Measurements from ENCODE around the gene ABCC1.

ABCC1 gene

GRCh38 chr16:16140537-16140936 lies 191.1 kb downstream of the ABCC1 start:
- H3K4me3 ChIP-seq (ENCODE audit: low read depth, low read length): no peak overlapping the region
- no peak for DNase-seq (ENCODE audit: low read depth)
- TF ChIP-seq CTCF (IDR thresholded peaks at IDR 0.05; ENCODE audit: control insufficient read depth, extremely low read depth, insufficient read depth): no peak

GRCh38 chr16:16141141-16141540 lies 191.7 kb downstream of the ABCC1 start:
- TF ChIP-seq CTCF (IDR thresholded peaks at IDR 0.05; ENCODE audit: control insufficient read depth, extremely low read depth, insufficient read depth): no peak
- DNase-seq (ENCODE audit: low read depth): no peak
- no peak overlapping the region for H3K4me3 ChIP-seq (ENCODE audit: low read depth, low read length)

- TF ChIP-seq CTCF (IDR thresholded peaks at IDR 0.05; ENCODE audit: control insufficient read depth, extremely low read depth, insufficient read depth): no peak
- no peak for DNase-seq (ENCODE audit: low read depth)
- no peak overlapping the region for H3K4me3 ChIP-seq (ENCODE audit: low read depth, low read length)
Measured at GRCh38 chr16:16141784-16142396, 192.5 kb downstream of the ABCC1 start.

- TF ChIP-seq CTCF (IDR thresholded peaks at IDR 0.05; ENCODE audit: control insufficient read depth, extremely low read depth, insufficient read depth): peak; percentile 44
- no peak for DNase-seq (ENCODE audit: low read depth)
- no peak overlapping the region for H3K4me3 ChIP-seq (ENCODE audit: low read depth, low read length)
Measured at GRCh38 chr16:16143038-16143763, 193.8 kb downstream of the ABCC1 start.

GRCh38 chr16:16143931-16144330 lies 194.5 kb downstream of the ABCC1 start:
- DNase-seq (ENCODE audit: low read depth): no peak
- H3K4me3 ChIP-seq (ENCODE audit: low read depth, low read length): no peak overlapping the region
- TF ChIP-seq CTCF (IDR thresholded peaks at IDR 0.05; ENCODE audit: control insufficient read depth, extremely low read depth, insufficient read depth): no peak

GRCh38 chr16:16144416-16144815 lies 195.0 kb downstream of the ABCC1 start:
- TF ChIP-seq CTCF (IDR thresholded peaks at IDR 0.05; ENCODE audit: control insufficient read depth, extremely low read depth, insufficient read depth): no peak
- no peak overlapping the region for H3K4me3 ChIP-seq (ENCODE audit: low read depth, low read length)
- no peak for DNase-seq (ENCODE audit: low read depth)
